HG02981 (cell line): ENCODE measurements around the gene RGS6.

Experiments used
- ATAC-seq: cut with Tn5 transposase; IDR thresholded peaks from one replicate; pipeline ENCODE4 v1.9.1; 2021; ENCODE audit warnings: mild to moderate bottlenecking, moderate library complexity; ENCODE audit not compliant: unreplicated experiment

RGS6 gene

DNA sequence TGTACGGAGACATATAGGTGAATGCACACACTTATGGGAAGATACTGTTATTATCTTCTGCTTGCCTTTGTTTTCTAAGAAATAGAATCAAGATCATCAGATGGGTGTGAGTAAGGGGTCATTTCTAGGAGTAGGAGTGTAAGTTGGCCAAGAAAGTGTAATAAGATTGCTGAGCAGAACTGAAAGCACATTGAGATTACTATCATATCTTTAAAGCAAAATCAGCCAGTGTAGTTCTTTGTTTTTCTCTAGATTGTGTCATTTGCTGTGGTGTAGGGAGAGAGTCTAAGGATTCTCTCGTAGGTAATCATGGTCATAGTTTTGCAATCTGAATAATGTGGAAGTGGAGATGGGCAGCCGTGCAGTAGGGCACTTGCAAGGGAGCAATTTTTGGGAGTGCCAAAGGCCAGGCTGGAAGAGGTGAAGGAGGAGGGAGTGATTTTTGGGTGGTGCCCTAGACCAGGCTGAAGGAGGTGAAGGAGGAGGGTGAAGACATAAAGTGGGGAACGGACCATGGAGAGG lies 131.6 kb downstream of the RGS6 start:
- no peak for ATAC-seq

- ATAC-seq, result no peak
These were observed 132.3 kb downstream of the RGS6 start for GRCh38 chr14:72064501-72064900.

DNA sequence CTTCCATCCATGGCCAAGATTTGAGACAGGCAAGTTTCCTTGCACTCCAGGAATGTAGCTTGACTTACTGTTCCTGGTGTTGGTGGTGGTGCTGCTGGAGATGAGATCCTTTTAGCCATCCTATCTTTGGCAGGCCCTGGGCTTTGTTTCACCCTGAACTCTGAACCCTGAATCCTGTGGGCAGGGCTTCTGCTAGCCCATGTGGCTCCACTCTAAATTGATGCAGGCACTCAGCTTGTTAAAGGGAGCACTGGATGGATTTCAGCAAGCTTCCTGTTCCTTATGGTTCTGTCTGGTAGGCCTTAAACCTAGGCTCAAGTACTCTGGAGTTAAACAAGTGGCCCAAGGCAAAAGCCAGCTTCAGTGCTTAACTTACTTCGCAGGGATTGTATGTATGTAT lies 138.2 kb downstream of the RGS6 start:
- ATAC-seq, result no peak

DNA sequence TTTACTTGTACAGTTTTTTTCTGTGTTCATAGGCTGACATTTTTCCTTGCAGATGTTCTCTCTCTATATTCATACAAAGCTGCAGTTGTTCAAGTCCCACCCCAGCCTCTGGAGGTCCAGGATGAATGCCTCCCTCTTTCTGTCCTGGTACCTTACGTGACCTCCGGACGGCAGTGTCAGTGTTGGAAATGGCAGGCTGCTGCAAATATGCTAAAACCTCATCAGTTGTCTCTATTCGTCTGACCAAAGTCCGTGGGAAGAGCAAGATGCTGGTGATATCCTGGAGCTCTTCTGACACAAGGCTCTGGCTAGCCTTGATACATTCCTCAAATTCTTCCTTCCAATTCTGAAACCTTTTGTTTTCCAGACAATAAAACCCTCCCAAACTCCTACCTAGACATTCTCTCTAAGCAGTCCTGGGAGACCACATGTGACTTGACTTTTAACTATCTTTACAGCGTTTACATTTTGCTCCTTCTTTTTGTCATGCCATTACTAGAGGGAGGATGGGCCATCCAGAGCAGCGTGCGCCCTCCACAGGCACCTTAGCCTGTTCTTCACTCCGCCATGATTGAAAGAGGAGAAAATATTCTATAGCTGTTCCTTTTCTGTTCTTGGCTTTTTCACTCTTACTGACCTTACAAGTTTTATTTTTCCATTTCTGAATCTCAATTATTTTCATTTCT lies 143.6 kb downstream of the RGS6 start:
- ATAC-seq, result no peak

DNA sequence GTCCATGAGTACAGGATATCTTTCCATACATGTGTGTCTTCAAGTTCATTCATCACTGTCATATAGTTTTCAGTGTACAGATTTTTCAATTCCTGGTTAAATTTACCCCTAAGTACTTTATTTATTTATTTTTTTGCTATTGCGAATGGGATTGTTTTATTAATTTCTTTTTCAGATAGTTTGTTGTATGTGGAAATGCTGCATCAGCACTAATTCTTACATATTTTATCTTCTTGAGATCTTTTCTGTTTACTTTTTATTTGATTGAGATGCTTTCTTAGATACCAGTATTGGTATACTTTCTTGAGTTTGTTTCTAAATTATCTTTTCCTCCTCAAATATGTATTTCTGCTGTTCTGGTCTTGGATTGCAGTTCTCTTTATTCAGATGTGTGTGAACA lies 148.9 kb downstream of the RGS6 start:
- ATAC-seq, result no peak

- ATAC-seq, result no peak
These were observed 152.7 kb downstream of the RGS6 start for GRCh38 chr14:72084935-72085334.

DNA sequence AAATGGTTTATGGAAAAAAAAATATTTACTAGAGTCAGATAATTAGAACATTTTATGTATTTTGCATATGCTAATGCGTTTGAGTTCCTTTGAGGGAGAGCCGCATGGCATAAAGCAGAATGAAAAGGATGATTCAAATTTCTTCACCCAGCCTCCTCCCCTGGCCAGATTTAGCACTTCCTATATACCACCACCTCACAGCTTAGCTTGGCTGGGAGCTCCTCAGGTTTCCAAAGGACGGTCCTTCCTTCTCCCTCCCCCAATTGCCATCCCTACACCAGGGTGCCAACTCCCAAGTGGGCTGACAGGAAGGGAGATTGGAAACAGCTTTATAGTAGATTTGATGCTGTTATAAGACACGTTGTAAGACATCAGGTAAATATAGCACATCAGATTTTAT lies 157.4 kb downstream of the RGS6 start:
- no peak for ATAC-seq

DNA sequence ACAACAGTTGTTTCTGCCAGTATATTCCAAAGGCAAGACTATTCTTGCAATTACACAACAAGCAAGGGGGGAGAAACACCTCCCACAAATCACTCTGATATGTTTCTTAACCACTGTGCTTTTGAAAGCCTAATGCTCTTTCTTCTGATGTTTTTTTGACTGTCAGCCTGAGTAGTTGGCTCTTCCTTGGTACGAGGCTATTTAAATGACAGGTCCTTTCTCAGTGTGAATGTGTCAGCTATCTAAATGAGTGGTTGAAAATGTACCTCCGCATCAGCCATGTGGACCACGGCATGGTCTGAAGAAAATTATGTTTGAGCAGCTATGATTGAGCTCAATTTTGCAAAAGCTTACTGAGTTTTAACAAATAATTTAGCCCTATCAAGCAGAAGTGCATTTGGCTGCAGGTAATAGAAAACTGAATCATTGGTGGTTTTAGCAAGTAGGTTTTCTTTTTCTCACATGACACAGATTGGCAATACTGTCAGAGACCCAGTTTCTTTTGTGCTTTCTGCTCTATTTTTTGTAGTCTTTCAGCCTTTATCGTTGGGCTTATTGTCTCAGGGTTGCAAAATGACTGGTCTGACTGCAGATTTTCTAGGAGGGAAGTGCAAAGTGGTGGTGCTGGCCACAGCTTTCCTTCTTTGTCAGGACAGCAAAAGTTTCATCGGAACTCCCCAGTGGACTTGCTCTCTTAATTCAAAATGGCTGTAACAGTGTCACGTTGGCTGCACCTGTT lies 162.8 kb downstream of the RGS6 start:
- ATAC-seq, result no peak

GRCh38 chr14:72097173-72097783 lies 165.0 kb downstream of the RGS6 start:
- ATAC-seq, result no peak

- no peak for ATAC-seq
These were observed 166.0 kb downstream of the RGS6 start for GRCh38 chr14:72098210-72098609.

GRCh38 chr14:72099566-72099965 lies 167.3 kb downstream of the RGS6 start:
- ATAC-seq, result no peak

- ATAC-seq, result no peak
These were observed 171.9 kb downstream of the RGS6 start for GRCh38 chr14:72104011-72104613.

DNA sequence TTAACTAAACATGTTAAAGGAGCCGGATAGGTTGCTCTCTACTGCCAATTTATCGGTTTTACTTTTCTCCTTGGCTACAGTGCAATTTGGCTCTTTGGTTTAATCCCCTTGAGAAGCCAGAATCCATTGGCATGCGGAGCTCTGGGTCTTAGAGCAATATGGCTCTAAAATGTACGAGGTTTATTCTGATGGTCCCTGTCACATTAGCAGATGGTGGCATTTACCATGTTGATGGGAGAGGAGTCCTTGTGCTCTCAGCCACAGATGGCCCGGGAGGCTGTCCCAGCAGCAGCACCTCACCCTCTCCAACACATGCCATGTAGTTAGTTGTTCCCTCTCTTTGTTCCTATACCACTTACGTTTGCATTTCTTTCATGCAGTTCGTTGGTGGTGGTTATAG lies 179.7 kb downstream of the RGS6 start:
- no peak for ATAC-seq

GRCh38 chr14:72118841-72119240 lies 186.6 kb downstream of the RGS6 start:
- no peak for ATAC-seq

DNA sequence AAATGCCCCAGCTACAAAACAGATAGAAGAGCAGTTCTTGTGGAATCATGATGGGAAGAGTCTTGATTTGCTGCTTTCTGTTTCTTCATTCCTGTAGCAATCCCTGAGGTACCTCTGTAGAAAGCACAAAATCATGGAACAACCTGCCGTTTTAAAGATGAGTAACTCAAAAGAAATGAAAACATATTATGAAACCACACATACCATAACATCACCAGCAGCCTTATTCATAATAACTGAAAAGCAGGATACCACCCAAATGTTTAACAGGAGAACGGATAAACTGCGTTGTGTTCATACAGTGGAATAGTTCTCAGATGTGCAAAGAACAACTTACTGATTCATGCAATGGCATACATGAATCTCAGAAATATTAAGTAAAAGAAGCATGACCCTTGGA lies 188.1 kb downstream of the RGS6 start:
- no peak for ATAC-seq

DNA sequence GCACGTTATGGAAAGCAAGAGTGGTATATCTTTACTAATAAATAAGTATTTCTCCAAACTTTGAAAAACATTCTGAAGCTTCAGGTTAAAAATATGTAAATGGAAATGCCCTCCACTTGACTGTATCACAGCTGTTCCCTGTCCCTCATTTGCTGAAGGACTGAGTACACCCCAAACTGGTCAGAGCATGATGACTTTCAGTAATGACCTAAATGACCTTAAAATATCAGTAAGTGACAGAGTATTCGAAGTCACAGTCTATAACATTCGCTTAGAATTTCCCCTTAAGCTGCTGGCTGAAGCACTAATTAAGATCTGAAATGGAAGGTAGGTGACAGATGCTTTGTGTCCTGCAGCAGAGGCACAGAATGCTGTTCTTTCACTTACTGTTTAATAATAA lies 191.5 kb downstream of the RGS6 start:
- no peak for ATAC-seq

- ATAC-seq, result no peak
These were observed 191.9 kb downstream of the RGS6 start for GRCh38 chr14:72124171-72124570.

DNA sequence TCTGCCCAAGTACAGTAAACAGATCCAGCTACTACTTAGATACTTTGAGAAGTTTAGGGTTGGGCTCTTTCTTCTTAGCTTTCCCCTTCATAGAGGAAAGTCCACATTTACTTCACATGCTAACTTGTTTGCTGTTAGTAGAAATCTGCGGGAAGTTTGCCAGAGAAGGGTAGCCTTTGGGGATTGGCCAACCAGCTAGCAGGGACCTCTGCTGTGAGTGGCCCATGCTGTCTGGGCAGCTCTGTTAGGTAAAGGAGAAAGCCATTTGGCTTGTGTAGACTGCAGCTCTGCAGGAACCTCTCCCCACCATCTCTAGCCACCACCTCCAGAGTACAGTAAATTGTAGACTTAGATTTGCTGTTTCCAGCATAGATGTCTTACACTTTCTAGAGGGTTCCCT lies 193.9 kb downstream of the RGS6 start:
- ATAC-seq, result no peak

GRCh38 chr14:72126561-72126960 lies 194.3 kb downstream of the RGS6 start:
- ATAC-seq, result no peak

GRCh38 chr14:72128629-72129028 lies 196.4 kb downstream of the RGS6 start:
- no peak for ATAC-seq

- no peak for ATAC-seq
These were observed 197.1 kb downstream of the RGS6 start for GRCh38 chr14:72129291-72129690.

DNA sequence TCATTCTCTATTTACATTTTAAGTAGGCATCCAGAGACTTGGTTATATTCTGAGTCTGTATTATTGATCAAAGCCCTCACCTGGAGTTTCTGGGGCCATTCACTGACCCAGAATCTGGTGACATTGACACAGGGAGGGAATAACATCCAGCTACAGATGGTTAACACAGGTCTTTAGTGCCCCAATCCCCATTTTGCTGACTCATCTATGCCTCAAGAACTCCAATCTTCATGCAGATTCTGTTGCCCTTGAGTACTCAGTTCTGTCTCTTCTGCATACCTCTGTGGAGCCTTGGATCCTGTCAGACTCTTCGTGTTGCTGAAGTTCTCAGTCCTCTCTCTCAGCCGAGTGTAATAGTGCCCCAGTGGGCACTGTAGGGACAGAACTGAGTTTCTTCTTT lies 208.9 kb downstream of the RGS6 start:
- no peak for ATAC-seq
